Stimulated activated naive CD4-positive, alpha-beta T cell (primary cell): ENCODE measurements around the gene SLC45A2.

Experiments
- DNase-seq, 6 experiments: peaks; one replicate each; lab custom pipeline; 2025; lab: John Stamatoyannopoulos, UW

Gene SLC45A2

DNA sequence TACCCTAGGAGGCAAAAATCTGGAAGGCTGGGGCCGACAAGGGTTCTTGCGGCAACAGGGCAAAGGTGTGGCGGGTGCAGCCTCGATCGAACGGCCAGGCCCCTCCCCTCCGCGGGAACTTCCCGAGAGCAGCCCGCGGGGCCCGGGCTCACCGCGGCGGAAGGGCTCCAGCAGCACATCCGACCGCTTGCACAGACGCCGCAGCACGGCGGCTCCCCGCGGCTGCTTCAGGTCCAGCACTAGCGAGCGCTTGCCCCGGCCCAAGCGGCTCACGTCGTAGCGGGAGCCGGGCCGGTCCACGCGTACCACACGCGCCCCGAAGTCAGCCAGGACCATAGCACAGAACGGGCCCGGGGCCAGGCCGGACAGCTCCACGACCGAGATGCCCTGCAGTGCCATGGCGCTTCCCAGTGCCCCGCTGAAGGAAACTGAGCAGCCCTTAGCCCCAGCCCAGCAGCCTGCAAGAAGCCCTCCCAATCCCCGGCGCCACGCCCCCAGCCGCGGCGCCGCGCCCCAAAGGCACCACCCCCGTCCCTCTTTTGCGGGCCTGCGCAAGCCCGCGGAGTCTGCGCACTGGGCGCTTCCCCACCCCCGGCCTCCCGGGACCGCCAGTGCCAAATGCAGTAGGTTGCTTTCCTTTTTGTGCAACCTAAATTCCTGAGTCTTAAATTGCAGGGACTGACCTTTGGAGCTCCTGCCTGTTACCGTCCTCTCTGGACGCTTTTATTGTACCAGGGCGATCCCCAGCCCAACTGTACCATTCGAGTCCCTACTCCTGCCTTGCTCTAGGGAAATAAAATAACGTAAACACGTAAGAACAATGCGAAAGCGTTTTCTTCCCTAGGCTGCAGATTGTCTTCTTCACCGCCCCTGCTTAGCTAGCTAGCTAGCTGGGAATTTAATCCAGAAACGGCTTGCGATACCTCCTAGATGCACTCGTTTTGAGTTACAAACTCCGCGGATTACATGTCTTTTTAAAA lies 23.4 kb upstream of the SLC45A2 start, which contains the start of gene AMACR:
Gene AMACR (minus strand): TSS at position 430 of the 980 bp plus-strand sequence. CDS start 31 bp downstream, at position 399.
- peak; percentile 78 to 91 (median 84) for DNase-seq

DNA sequence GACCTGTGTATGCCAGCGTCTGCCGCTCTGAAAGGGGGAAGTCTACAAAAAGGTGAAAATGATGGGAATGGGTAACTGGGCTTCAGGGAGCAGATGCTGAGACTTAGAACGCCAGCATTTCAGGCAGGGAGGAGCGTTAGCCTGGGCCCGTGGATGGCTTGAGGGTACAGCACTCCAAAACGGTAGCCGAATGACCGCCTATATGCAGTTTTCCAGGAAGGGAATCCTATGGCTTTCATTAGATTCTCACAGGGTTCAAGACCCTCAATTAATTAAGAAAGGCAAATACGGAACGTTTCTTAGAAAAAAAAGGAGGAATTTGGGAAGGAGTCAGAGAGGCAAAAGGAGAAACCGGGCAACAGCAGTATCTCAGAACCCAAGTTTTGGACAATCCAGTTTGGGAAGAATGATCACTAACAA lies 22.7 kb upstream of the SLC45A2 start:
- DNase-seq = peak in 1 of 6 experiments; percentile 10

DNA sequence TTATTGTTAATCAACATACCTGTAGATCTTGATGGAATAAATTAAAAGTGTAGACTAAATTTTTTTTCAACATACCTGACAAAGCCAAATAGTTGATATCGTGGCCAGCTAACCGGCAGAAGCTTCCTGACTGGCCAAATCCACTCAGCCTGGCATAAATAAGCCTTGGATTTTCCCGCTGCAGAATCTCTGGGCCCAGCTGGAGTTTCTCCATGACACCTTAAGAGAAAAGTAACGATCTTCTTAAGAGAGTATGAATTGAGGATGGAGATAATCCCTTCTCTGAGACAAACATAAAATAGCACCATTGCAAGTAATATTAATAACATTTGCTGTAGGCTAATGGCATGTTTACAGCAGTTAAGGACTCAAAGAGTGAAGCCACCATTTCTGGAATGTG lies 21.2 kb upstream of the SLC45A2 start:
- no peak for DNase-seq

DNA sequence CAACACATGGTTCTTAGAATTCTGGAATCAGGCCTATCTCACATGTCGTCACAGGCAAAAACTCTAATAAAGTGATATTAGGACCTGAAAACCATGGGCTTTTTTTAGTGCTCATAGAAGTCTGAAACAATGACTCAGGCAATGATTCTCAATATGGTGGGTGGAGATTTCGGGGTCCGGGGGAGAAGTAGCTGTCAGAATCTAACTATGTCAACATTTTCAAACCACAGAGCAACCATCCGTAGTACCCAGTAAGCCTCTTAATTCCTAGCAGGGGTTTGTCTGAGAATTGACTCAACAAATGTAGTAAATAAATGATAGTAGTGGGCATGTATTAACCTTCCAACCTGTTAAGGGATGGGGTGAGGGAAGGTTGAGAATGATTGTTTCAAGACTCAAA lies 20.7 kb upstream of the SLC45A2 start:
- no peak for DNase-seq

DNA sequence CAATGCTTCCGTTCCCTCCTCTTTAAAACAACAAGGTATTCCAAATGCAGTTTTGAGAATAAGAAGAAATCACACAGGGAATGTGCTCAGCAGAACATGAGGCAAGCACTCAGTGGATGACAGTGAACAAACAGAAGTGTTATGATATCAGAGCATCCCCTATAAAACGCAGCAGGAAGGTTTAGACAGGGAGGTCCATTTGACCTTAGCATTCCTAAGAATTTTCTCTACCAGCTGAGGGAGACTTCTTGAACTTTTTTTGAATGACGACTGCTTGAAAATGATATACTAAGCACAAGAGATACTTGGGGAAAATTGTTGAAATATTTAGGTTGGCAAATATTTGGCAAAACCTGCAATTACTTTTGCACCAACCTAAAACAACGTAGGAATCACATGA lies 19.4 kb upstream of the SLC45A2 start:
- DNase-seq = no peak

DNA sequence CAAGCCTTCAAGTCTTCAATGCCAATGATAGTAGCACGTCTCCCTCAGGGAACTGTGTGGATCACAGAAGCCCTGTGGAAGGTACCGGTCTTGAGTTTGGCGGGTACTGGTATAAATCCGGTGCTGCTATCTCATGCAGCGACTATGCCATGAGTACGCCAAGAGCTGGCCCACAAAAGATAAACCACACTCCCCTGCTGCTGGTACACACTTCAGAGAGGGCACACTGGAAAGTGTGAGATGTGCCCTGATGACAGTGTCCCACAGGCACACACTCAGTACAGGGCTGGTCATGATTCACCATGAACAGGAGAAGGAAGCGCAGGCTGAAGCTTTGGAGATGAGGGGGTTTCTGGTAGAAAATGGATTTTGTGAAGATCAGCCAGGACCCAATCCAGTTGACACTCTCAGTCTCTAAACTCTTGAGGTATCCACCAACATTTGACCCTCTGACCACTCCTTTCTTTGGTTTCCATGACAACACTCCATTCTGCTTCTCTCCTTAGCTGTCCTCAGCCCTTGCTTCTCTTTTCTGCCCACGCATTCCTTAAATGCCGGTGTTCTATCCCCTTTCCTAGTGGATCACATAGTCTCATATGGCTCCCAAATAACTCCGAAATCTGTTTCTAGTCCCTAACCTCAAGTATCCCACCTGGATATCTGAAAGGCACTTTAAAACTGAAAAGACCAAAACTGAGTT lies 18.3 kb upstream of the SLC45A2 start:
- no peak for DNase-seq

DNA sequence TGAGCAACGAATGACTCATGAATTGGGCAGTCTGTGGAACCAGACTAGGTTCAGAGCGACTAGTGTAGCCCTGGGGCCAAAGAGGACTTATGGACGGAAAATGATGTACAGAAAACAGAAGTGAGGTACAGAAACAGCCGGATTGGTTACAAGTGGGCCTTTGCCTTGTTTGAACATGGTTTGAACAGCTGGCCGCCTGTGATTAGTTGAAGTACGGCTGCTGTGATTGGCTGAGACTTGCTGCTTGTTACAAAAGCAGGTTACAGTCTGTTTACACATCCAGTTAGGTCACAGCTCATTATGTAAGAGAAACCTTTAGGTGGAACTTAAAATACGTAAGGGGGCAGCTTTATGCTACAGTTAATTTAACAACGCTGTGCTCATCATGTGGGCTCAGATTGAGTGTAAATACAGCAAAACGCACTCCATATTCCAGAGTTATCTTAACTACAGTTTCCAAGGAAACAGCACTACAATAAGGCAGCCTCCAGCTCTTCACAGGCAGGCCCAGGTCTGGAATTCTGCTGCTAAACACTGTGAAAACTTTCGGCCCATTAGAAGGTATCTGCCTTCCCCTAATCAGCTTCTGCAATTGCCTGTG lies 16.8 kb upstream of the SLC45A2 start:
- DNase-seq = no peak

DNA sequence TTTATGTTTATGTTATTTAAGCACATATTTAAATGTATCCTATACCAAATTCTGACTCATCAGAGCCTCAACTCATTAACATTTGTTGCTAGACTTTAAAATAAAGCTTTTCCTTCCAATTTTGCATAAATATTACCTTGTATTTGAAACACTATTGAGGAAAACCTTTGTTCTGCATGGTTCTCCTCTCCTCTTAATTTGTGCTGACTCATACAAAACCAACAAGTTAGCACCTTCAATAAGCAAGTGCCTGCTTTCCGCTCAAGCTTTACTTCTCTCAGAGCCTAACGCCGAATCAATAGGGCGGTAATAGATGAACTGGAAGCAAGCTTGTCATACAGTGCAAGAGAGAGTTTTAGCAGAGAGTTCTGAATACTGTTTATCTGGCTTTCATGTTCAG lies 15.5 kb upstream of the SLC45A2 start:
- DNase-seq = no peak

DNA sequence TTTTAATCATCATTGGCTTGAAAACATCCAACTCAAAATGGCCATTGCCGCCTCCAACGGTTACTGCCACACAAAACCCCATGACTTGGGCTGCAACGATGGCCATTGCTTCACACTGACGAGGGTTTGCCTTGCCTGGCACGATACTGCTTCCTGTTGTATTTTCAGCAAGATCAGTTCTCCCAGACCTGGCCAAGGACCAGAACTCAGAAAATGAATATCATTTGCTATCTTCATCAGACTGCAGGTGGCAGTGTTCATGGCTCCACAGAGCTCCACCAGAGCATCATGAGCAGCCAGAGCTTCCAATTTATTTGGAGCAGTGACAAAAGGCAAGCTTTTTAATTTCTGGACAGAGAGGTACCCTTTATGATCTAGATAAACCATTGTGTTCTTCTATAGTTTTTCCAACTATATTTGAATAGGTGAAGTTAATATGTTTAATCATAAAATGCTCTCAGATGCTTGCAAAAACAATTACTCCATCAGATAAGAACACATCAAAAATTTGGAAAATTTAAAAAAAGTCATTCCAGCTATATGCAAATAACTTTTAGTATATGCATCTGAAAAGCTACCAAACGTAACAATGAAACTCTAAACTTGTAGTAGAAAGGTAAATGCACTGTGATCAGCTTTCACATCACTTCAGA lies 13.0 kb upstream of the SLC45A2 start:
- peak in 2 of 6 experiments; percentile 27 to 35 for DNase-seq

DNA sequence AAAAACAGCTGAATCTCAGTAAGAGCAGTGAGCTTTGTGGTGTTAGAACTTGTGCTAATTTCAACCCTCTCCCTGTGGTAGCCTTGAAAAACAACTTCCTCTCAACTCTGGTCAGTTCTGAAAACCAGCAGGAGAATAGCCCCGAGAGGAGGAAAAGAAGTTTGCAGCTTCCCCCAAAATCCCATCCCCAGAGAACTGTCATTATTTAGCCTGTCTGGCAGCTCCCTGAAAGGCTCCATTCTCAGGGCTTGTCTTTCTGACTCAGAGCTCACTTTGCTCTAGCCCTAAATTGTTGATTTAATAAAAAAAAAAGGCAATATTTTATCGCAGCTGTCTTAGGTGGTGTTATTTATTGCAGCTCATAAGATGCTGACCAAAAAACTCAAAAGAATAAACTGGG lies 11.4 kb upstream of the SLC45A2 start:
- no peak for DNase-seq

DNA sequence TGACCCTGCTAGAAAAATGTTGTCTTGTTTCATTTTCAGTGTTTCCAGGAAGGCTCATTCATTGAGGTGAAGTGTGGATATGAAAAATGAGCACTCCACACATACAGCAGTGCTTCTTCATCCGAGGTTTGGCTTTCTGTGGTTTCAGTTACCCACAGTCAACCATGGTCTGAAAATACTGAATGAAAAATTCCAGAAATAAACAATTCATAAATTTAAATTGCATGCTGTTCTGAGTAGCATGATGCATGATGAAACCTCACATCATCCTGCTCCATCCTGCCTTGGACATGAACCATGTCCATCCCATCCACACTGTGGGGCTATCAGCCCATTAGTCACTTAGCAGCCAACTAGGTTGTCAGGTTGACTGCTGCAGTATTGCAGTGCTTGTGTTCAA lies 10.4 kb upstream of the SLC45A2 start:
- DNase-seq = no peak

DNA sequence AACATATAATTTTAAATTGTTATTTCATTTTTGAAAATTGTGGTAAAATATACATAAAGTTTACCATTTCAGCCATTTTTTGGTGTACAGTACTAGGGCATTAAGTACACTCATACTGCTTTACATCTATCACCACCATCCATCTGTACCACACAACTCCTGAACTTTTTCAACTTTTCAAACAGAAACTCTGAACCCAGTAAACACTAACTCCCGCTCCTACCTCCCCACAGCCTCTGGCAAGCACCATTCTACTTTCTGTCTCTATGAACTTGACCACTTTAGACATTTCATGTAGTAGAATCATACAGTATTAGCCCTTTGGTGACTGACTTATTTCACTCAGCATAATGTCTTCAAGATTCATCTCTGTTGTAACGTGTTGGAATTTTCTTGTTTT lies 8.4 kb upstream of the SLC45A2 start:
- DNase-seq = no peak

DNA sequence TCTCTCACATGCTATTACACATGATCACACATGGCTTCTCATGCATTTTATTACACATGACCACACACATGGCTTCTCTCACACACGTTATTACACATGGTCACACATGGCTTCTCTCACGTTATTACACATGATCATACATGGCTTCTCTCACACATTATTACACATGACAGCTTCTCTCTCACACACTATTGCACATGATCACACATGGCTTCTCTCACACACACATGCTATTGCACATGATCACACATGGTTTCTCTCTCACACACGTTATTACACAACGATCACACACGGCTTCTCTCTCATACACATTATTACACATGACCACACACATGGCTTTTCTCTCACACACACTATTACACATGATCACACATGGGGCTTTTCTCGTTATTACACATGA lies 954 bp upstream of the SLC45A2 start:
- no peak for DNase-seq

DNA sequence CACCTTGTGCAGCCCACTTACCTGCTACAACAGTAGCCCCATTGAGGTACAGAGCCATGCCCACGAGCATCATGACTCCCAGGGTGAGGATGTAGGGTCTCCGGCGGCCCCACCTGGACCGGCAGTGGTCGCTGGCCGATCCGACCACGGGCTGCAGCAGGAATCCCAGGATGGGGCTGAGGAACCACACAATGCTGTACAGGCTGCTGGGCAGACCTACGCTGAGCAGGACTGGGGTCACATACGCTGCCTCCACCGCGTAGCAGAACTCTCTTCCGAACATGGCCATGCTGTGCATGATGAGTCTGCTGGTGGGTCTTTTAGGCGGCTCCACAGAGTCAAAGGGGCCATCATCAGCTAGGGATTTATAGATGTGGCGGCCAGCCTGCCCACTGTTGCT lies 315 bp downstream of the SLC45A2 start:
- no peak for DNase-seq

DNA sequence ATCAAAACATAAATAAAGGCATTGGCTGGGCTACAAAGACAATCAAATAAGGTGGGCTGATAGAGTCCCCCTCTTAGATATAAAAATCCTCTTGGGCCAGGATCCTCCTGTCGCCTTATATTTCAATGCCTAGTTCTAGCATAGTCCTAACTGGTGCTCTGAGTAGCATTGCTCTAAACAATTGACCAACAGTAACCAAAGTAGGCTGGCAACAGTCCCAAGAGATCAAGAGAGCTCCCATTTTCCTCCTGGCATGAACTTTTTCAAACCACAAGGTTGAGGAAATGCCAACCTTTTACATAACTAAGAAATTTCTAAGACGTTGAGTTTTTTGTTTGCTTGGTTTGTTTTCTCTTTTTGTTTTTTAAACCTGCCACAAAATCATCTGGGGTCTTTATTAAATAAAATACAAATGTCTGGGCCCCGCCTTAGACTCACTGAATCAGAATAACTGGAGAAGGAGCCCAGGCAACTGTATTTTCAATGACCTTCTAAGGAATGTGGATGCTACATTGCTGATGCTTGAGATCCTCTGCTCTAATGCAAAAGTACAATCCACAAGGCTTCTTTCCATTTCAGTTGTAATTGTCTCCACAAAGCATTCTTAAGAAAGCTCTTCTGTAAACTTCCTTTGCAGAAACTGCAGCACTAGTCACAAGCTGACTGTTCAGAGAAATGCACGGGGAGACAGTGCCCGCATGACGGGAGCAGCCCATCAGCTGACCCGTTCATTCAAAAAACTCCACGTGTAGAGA lies 2.9 kb downstream of the SLC45A2 start:
- DNase-seq = no peak

DNA sequence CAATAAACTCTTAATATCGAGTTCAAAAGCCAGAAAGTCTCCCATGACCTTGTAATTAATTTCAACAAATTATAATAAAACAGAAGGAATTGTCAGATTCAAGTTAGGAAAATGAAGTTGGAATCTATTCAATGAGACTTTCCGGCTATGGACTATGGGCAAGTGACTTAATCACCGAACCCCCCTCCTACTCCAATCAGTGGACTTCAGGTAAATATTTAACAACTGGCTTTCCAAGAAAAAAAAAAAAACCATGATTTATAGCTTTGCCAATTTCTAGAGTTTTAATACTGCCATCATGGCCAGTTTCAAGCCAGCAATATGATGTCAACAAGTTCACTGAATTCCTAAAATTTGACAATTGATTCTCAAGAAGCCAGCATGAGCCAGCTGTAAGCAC lies 4.5 kb downstream of the SLC45A2 start:
- no peak for DNase-seq

DNA sequence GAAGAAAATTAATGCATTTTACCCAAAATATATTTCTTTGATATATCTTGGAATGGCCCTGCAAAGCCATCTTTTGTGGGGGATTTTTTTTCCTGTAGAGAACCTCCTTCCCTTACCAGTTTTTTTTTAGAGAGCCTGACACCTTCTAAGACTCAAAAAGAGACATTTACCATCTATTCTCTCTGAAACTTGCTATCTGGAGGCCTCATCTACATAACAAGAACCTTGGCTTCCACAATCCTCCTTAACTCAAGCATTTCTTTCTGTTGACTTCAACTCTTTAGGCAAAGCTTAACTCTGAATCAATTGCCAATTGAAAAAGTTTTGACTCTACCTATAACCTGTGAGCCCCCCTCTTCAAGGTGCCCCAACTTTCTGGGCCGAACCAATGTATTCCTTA lies 6.2 kb downstream of the SLC45A2 start:
- DNase-seq = no peak

DNA sequence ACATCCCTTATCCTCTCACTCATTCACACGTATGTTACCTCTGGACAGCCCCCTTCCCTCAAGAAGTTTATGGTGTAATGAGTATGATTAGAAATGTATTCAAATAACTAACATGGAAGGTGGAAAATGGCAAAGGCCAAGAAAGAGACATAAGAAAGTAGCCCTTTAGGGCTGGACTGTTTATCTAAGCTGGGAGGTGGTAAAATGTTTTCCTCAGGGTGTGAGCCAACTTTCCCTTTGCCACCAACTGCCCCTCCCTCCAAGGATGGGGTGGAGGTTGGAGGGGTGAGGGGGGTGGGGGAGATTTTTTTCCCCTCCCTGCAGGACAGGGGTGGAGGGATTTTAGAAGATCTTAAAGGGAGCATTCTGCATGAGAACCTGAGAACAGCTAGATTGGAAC lies 8.2 kb downstream of the SLC45A2 start:
- DNase-seq = no peak

DNA sequence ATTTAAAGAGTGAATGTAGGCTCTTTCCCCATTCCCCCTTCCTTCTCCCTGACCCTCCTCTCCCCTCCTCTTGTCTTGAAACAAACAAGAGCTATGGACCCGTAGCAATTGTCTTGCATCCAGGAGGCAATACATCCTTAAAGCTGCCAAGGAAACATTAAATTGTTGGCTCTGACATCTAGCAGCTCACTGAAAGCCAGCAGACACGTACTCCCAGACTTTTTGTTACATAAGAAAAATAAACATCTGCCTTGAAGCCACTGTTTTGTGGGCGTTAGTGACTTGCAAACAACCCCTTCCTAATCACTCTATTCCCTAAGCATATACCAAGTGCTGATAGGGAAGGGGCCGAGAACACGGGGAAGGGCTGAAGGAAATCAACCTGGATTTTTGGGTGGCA lies 8.6 kb downstream of the SLC45A2 start:
- DNase-seq = no peak

DNA sequence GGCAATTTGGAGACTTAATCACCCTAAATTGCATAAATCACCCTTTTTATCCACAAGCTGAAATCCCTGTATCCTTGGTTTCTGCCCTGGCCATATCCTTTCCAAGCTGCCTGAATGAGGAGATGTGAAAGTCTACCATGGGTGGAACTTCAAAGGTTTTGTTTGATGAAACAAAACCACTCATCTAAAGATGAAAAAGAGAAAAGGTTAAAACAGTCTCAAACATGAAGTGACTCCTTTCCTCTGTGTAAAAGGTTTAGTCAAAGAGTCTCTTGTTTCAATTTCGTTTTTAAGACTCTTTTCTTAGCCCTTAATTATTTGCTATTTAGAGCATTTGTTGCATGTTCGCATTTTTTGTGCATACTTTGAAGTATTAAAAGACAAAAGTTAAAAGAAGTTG lies 11.2 kb downstream of the SLC45A2 start:
- DNase-seq = no peak
